H1 (cell line): ENCODE measurements around the gene FNDC11. TPM values are rescaled to one million over a fixed set of nuclear protein-coding genes. Genes with fewer than 3 reads are reported as not detected.

Source experiments
- CTCF ChIA-PET: fragments of 300-600 bp; sonication (Branson Sonifier 250); formaldehyde crosslinking; loops from one replicate; lab custom pipeline; 2021; ENCODE audit not compliant: partially characterized antibody; lab: Charles Lee
- POLR2A ChIA-PET: fragments of 300-600 bp; sonication (Branson Sonifier 250); formaldehyde crosslinking; loops from one replicate; lab custom pipeline; 2021; ENCODE audit warnings: inconsistent platforms; ENCODE audit not compliant: partially characterized antibody; lab: Charles Lee
- DNase-seq, 2 experiments: peaks; one replicate each; pipeline versions ENCODE4 v3.0.0 to v3.0.0-alpha.2; 2010 to 2022; ENCODE audit warnings: low spot score in 2 of 2, low read depth in 1 of 2, mixed read lengths in 1 of 2
- FAIRE-seq: peaks from 2 replicates; lab custom pipeline; 2011; peaks lifted over from hg19 to GRCh38; lab: Jason Lieb, UNC
- H2AFZ ChIP-seq: 2 replicates; pipeline ENCODE4 v1.8.1; 2012; ENCODE audit warnings: low read length, inconsistent platforms
- H2AK5ac ChIP-seq: 2 replicates; pipeline ENCODE4 v1.6.1; 2013; ENCODE audit warnings: low read depth, low read length
- H2BK120ac ChIP-seq: replicated peaks from 2 replicates; pipeline ENCODE3; 2013; ENCODE audit warnings: low read depth, low read length, inconsistent platforms
- H2BK12ac ChIP-seq: 2 replicates; pipeline ENCODE4 v1.6.1; 2013; ENCODE audit warnings: low read depth, low read length
- H2BK15ac ChIP-seq: 2 replicates; pipeline ENCODE4 v1.6.1; 2013; ENCODE audit warnings: low read length
- H2BK20ac ChIP-seq: 2 replicates; pipeline ENCODE4 v1.6.1; 2013; ENCODE audit warnings: low read length
- H2BK5ac ChIP-seq: 2 replicates; pipeline ENCODE4 v1.6.1; 2013; ENCODE audit warnings: low read depth, low read length
- H3K14ac ChIP-seq: 2 replicates; pipeline ENCODE4 v1.6.1; 2013; ENCODE audit warnings: inconsistent platforms; ENCODE audit not compliant: insufficient read length
- H3K18ac ChIP-seq: 2 replicates; pipeline ENCODE4 v1.6.1; 2013; ENCODE audit warnings: low read length; ENCODE audit errors: extremely low read depth
- H3K23ac ChIP-seq: 2 replicates; pipeline ENCODE4 v1.6.1; 2013; ENCODE audit warnings: inconsistent platforms; ENCODE audit not compliant: insufficient read length
- H3K23me2 ChIP-seq: 2 replicates; pipeline ENCODE4 v1.6.1; 2013; ENCODE audit warnings: low read depth, low read length
- H3K27ac ChIP-seq: 2 replicates; pipeline ENCODE4 v1.6.1; 2011; ENCODE audit warnings: low read depth, low read length, inconsistent platforms
- H3K27me3 ChIP-seq, 4 experiments: replicated peaks in 1 of 4; 1 replicate in 1 of 4; 2 replicates in 3 of 4; pipeline versions ENCODE4 v1.6.1 to v1.8.1; 2011 to 2013; ENCODE audit warnings: low read length in 3 of 4, mild to moderate bottlenecking in 3 of 4, inconsistent platforms in 2 of 4, mixed read lengths in 2 of 4, moderate library complexity in 1 of 4; ENCODE audit not compliant: control insufficient read depth in 3 of 4, insufficient read depth in 3 of 4; ENCODE audit errors: extremely low read depth in 1 of 4
- H3K36me3 ChIP-seq, 4 experiments: 2 replicates each; pipeline versions ENCODE4 v1.6.1 to v1.8.1; 2011 to 2013; ENCODE audit warnings: mild to moderate bottlenecking in 4 of 4, low read length in 3 of 4, moderate library complexity in 2 of 4, control low read depth in 1 of 4, inconsistent platforms in 1 of 4; ENCODE audit not compliant: insufficient read depth in 4 of 4, control insufficient read depth in 2 of 4
- H3K4ac ChIP-seq: replicated peaks from 2 replicates; pipeline ENCODE3; 2013; ENCODE audit warnings: low read length, low read depth, mixed read lengths, inconsistent platforms; ENCODE audit not compliant: insufficient read length
- H3K4me1 ChIP-seq, 4 experiments: replicated peaks in 1 of 4; 1 replicate in 1 of 4; 2 replicates in 3 of 4; pipeline versions ENCODE4 v1.6.1 to v1.8.1; 2011 to 2013; ENCODE audit warnings: low read length in 3 of 4, inconsistent platforms in 2 of 4, mixed read lengths in 1 of 4; ENCODE audit not compliant: insufficient read depth in 4 of 4, control insufficient read depth in 3 of 4
- H3K4me2 ChIP-seq, 2 experiments: 2 replicates each; pipeline versions ENCODE4 v1.6.1 to v1.8.1; 2011 to 2013; ENCODE audit warnings: low read depth in 2 of 2, low read length in 2 of 2, control low read depth in 1 of 2, inconsistent platforms in 1 of 2, mild to moderate bottlenecking in 1 of 2; ENCODE audit not compliant: insufficient read depth in 1 of 2
- H3K4me3 ChIP-seq, 4 experiments: fragments of 200-600, 300-600 bp in 1 of 4; sonication (generic), shearing (Covaris generic), sonication (Bioruptor Twin) in 1 of 4; 2 replicates each; pipeline versions ENCODE4 v1.5.1 to v1.8.1; 2011 to 2016; ENCODE audit warnings: low read length in 4 of 4, low read depth in 3 of 4, control low read depth in 2 of 4, inconsistent platforms in 2 of 4, mild to moderate bottlenecking in 2 of 4, mixed read lengths in 1 of 4, moderate library complexity in 1 of 4; ENCODE audit not compliant: insufficient read depth in 2 of 4; ENCODE audit errors: extremely low read depth in 1 of 4
- H3K56ac ChIP-seq: replicated peaks from 2 replicates; pipeline ENCODE3; 2013; ENCODE audit warnings: low read depth, mild to moderate bottlenecking, mixed read lengths, low read length, inconsistent platforms; ENCODE audit not compliant: insufficient read length
- H3K79me1 ChIP-seq: 2 replicates; pipeline ENCODE4 v1.6.1; 2013; ENCODE audit warnings: low read depth, low read length, control low read depth
- H3K79me2 ChIP-seq, 2 experiments: 2 replicates each; pipeline versions ENCODE4 v1.6.1 to v1.8.1; 2012 to 2013; ENCODE audit warnings: low read length in 2 of 2, mild to moderate bottlenecking in 2 of 2, inconsistent platforms in 1 of 2; ENCODE audit not compliant: insufficient read depth in 2 of 2, control insufficient read depth in 1 of 2
- H3K9ac ChIP-seq, 4 experiments: replicated peaks in 1 of 4; 1 replicate in 1 of 4; 2 replicates in 3 of 4; pipeline versions ENCODE4 v1.6.1 to v1.8.1; 2011 to 2013; ENCODE audit warnings: low read depth in 3 of 4, low read length in 3 of 4, control low read depth in 2 of 4, mild to moderate bottlenecking in 2 of 4, moderate library complexity in 2 of 4, inconsistent platforms in 1 of 4; ENCODE audit errors: extremely low read depth in 1 of 4
- H3K9me3 ChIP-seq, 2 experiments: 2 replicates each; pipeline versions ENCODE4 v1.6.1 to v1.8.1; 2012 to 2013; ENCODE audit warnings: mild to moderate bottlenecking in 2 of 2, moderate library complexity in 2 of 2, control low read depth in 1 of 2, inconsistent platforms in 1 of 2, low read depth in 1 of 2, low read length in 1 of 2, mixed read lengths in 1 of 2; ENCODE audit not compliant: insufficient read depth in 2 of 2
- H4K20me1 ChIP-seq, 2 experiments: replicated peaks in 1 of 2; 2 replicates each; pipeline versions ENCODE3 to v1.8.1; 2011 to 2013; ENCODE audit warnings: inconsistent platforms in 2 of 2, low read length in 2 of 2, mild to moderate bottlenecking in 1 of 2; ENCODE audit not compliant: insufficient read depth in 2 of 2, control insufficient read depth in 1 of 2
- H4K5ac ChIP-seq: 2 replicates; pipeline ENCODE4 v1.6.1; 2013; ENCODE audit warnings: low read length, low read depth, mixed read lengths, inconsistent platforms; ENCODE audit not compliant: insufficient read length
- H4K8ac ChIP-seq: 2 replicates; pipeline ENCODE4 v1.8.0; 2013; ENCODE audit warnings: mild to moderate bottlenecking, moderate library complexity, low read length, inconsistent platforms; ENCODE audit not compliant: insufficient read depth; ENCODE audit errors: extremely low read depth
- H4K91ac ChIP-seq: replicated peaks from 2 replicates; pipeline ENCODE3; 2013; ENCODE audit warnings: low read length, mixed read lengths, inconsistent platforms; ENCODE audit not compliant: insufficient read length
- ATF2 ChIP-seq: IDR thresholded peaks from 2 replicates; pipeline ENCODE4 v1.6.1; 2012; ENCODE audit warnings: low read length, inconsistent platforms
- BRCA1 ChIP-seq: IDR thresholded peaks from 2 replicates; pipeline ENCODE4 v1.6.1; 2012; ENCODE audit warnings: low read depth, low read length, improper control_type of control experiment
- CHD1 ChIP-seq: IDR thresholded peaks from 2 replicates; pipeline ENCODE4 v1.6.1; 2012; ENCODE audit warnings: low read depth, low read length, improper control_type of control experiment
- FOSL1 ChIP-seq: IDR thresholded peaks from 2 replicates; pipeline ENCODE4 v1.6.1; 2011; ENCODE audit warnings: mild to moderate bottlenecking, low read depth, low read length, moderate library complexity; ENCODE audit not compliant: insufficient read depth
- JUND ChIP-seq: IDR thresholded peaks from 2 replicates; pipeline ENCODE4 v1.6.1; 2011; ENCODE audit warnings: mild to moderate bottlenecking, improper control_type of control experiment, low read length
- KDM4A ChIP-seq: IDR thresholded peaks from one replicate; pipeline ENCODE4 v1.7.1; 2012; ENCODE audit warnings: low read depth, mild to moderate bottlenecking, moderate library complexity, low read length, inconsistent platforms; ENCODE audit not compliant: severe bottlenecking
- KDM5A ChIP-seq: fragments of 200-600 bp; IDR thresholded peaks from 2 replicates; pipeline ENCODE4 v1.7.1; 2012; ENCODE audit warnings: mild to moderate bottlenecking, low read length, inconsistent platforms, mixed read lengths
- RBBP5 ChIP-seq: IDR thresholded peaks from 2 replicates; pipeline ENCODE4 v1.7.1; 2012; ENCODE audit warnings: low read depth, mild to moderate bottlenecking, inconsistent platforms, low read length, moderate library complexity, borderline replicate concordance
- SRF ChIP-seq: IDR thresholded peaks from 2 replicates; pipeline ENCODE4 v1.6.1; 2011; ENCODE audit warnings: mild to moderate bottlenecking, low read depth, low read length, moderate library complexity
- SUZ12 ChIP-seq: fragments of 200-600 bp; sonication (generic); IDR thresholded peaks from 2 replicates; pipeline ENCODE4 v1.6.1; 2012; ENCODE audit warnings: mild to moderate bottlenecking, inconsistent platforms, low read length, moderate library complexity, mixed read lengths
- TBP ChIP-seq: IDR thresholded peaks from 2 replicates; pipeline ENCODE4 v1.6.1; 2011; ENCODE audit warnings: low read depth, low read length, improper control_type of control experiment
- TCF12 ChIP-seq: IDR thresholded peaks from 2 replicates; pipeline ENCODE4 v1.6.1; 2011; ENCODE audit warnings: low read depth, mild to moderate bottlenecking, low read length
- WGBS, 2 experiments: shearing (Covaris generic) in 1 of 2; methylation state at CpG; one replicate each; pipeline versions ENCODE4 v1.1.6 to v1.1.7; 2013 to 2015; ENCODE audit warnings: low lambda C conversion rate in 2 of 2, mixed read lengths in 2 of 2, inconsistent platforms in 1 of 2, low coverage in 1 of 2, missing lambda C conversion rate in 1 of 2; ENCODE audit not compliant: insufficient replicate concordance in 2 of 2, insufficient coverage in 1 of 2, insufficient read length in 1 of 2; ENCODE audit errors: extremely low coverage in 1 of 2, missing lambda C conversion rate in 1 of 2; 5-methylcytosine and 5-hydroxymethylcytosine counted together
- polyA plus RNA-seq, 7 experiments: library from polyadenylated mRNA; depleted of rRNA in 3 of 7; stranded (reverse) in 5 of 7; unstranded in 2 of 7; fragments of >200 nt in 5 of 7; fragments of 200-250 nt in 2 of 7; gene quantifications; 1 replicate in 5 of 7; 2 replicates in 1 of 7; 4 replicates in 1 of 7; pipeline versions ENCODE4 v1.2.1 to v1.2.3, GENCODE V29; 2011 to 2013; ENCODE audit warnings: missing spikeins in 2 of 7, mixed read lengths in 2 of 7
- total RNA-seq: library from RNA; stranded (reverse); fragmentation: NEBNext Ultra II Directional; extraction: Animal tissue kit (Norgen Biotek cat#: 25700); gene quantifications from 2 replicates; pipeline ENCODE4 v1.2.1, GENCODE V29; 2021

FNDC11 gene
- total and polyA plus RNA-seq, 2 of the 8 experiments (the other 6 are each of a cell fraction or from before 2014, with no cell fraction given): 2.6 to 8.8 TPM

- Histone ChIP-seq H2BK120ac (no peak overlapping the region), H4K91ac (no peak overlapping the region), H3K4ac (no peak overlapping the region), H2BK12ac (no peak overlapping the region), H3K4me1 (no peaks in the 10 kb centered on the region), H3K9me3 (peaks cover 0 to 6% of the 10 kb centered on the region in 2 experiments; a peak in 2 of 4 replicates), H4K20me1 (no peaks in the 10 kb centered on the region), H2AK5ac (no peak overlapping the region), H4K5ac (no peak overlapping the region), H3K79me1 (no peaks in the 10 kb centered on the region), H3K9ac (no peak overlapping the region), H3K27me3 (no peaks in the 10 kb centered on the region; a peak in 1 of 7 replicates), H4K8ac (no peak overlapping the region), H3K4me2 (no peak overlapping the region), H3K27ac (no peak overlapping the region), H2AFZ (no peak overlapping the region), H3K18ac (no peak overlapping the region), H2BK20ac (no peak overlapping the region), H3K14ac (no peak overlapping the region), H3K4me3 (no peak overlapping the region), H3K23ac (no peak overlapping the region), H2BK5ac (no peak overlapping the region; the same call in 1 of the 2 replicates), H3K36me3 (no peaks in the 10 kb centered on the region), H3K79me2 (no peaks in the 10 kb centered on the region), H3K23me2 (no peaks in the 10 kb centered on the region), H2BK15ac (no peak overlapping the region), H3K56ac (no peak overlapping the region)
- CTCF ChIA-PET: interaction anchor here (0.9 to 1.2 kb wide), 2 partner anchors 9 to 11 kb away, joined by 3 to 10 read pairs; no protein-coding TSS in a partner anchor
- FAIRE-seq (no peak), DNase-seq (no peak)
- 88% methylated on average over 33 of the region's 33 CpGs; no CpG with 5 or more reads in 1 of the 2 experiments for WGBS, 2 experiments
- POLR2A ChIA-PET: interaction anchor here (0.7 to 1.4 kb wide), 3 partner anchors 13 to 92 kb away, joined by 4 to 7 read pairs (median 5); partner anchors contain the start of gene PPDPF
- TF ChIP-seq KDM4A (no peak), RBBP5 (no peak), CHD1 (no peak), TBP (no peak), SUZ12 (no peak), KDM5A (no peak), TCF12 (no peak), ATF2 (no peak), FOSL1 (no peak), BRCA1 (no peak), SRF (no peak), JUND (no peak)
These were observed 45.7 kb upstream of the FNDC11 start for GRCh38 chr20:63508072-63508768.
